Measurements from ENCODE around the gene SKIL.

- no peak for TF ChIP-seq NANOG (IDR thresholded peaks at IDR 0.05; ENCODE audit: borderline replicate concordance)
- TF ChIP-seq POLR2AphosphoS5 (IDR thresholded peaks at IDR 0.05; ENCODE audit: low read depth): no peak
- no peak for TF ChIP-seq EZH2 (IDR thresholded peaks at IDR 0.05; ENCODE audit: low read depth, unreplicated experiment)
- TF ChIP-seq ZNF114 (CRISPR knock-in tag; IDR thresholded peaks at IDR 0.05): no peak
- no peak for TF ChIP-seq CTCF (conservative IDR thresholded peaks at IDR 0.05; ENCODE audit: low read depth in 2 of 2)
- no peak for TF ChIP-seq REST (IDR thresholded peaks at IDR 0.05; ENCODE audit: unreplicated experiment)
- TF ChIP-seq EZH2phosphoT487 (IDR thresholded peaks at IDR 0.05; ENCODE audit: unreplicated experiment): no peak
- no peak for TF ChIP-seq JUNB (IDR thresholded peaks at IDR 0.05; ENCODE audit: unreplicated experiment)
- no peak for TF ChIP-seq ZNF462 (CRISPR knock-in tag; IDR thresholded peaks at IDR 0.05)
Observed at GRCh38 chr3:170440344-170440743, 82.8 kb downstream of the SKIL start.

Measured in GM23338 (cell line).